Tibial nerve (tissue), 4 donors: ENCODE data around the gene NKAIN4. TPM values are rescaled to one million over a fixed set of nuclear protein-coding genes. Genes with fewer than 3 reads are reported as not detected.

Source experiments
- DNase-seq, 2 donors: peaks; one replicate each; pipeline ENCODE4 v3.0.0-alpha.2; 2019; ENCODE audit warnings: low spot score in 2 of 2
- H3K27ac ChIP-seq, 4 donors: fragments of 200-600 bp; sonication (generic) in 3 of 4; one replicate each; pipeline ENCODE4 v1.5.1; 2017 to 2019; ENCODE audit warnings: mild to moderate bottlenecking in 1 of 4
- H3K27me3 ChIP-seq, 2 donors: fragments of 200-600 bp; sonication (generic) in 1 of 2; one replicate each; pipeline versions ENCODE4 v1.5.1 to v1.6.0; 2017 to 2019
- H3K36me3 ChIP-seq, 3 donors: fragments of 200-600 bp; sonication (generic); one replicate each; pipeline ENCODE4 v1.5.1; 2018 to 2019
- H3K4me1 ChIP-seq, 4 donors: fragments of 200-600 bp; sonication (generic) in 3 of 4; one replicate each; pipeline ENCODE4 v1.5.1; 2017 to 2019
- H3K4me3 ChIP-seq, 4 donors: fragments of 200-600 bp; sonication (generic) in 3 of 4; one replicate each; pipeline ENCODE4 v1.5.1; 2017 to 2019; ENCODE audit warnings: mild to moderate bottlenecking in 1 of 4, moderate library complexity in 1 of 4
- H3K9me3 ChIP-seq, 4 donors: fragments of 200-600 bp; sonication (generic) in 3 of 4; one replicate each; pipeline ENCODE4 v1.5.1; 2017 to 2019
- CTCF ChIP-seq, 5 experiments: fragments of 200-600 bp in 3 of 5; fragments of 450-650 bp in 2 of 5; sonication (generic) in 3 of 5; IDR thresholded peaks; one replicate each; pipeline ENCODE4 v1.5.1; 2016 to 2019; ENCODE audit warnings: antibody characterized with exemption in 5 of 5, mild to moderate bottlenecking in 3 of 5, moderate library complexity in 2 of 5
- EP300 ChIP-seq, 2 donors: sonication (generic); formaldehyde crosslinking; IDR thresholded peaks; one replicate each; pipeline ENCODE4 v1.6.1; 2017; ENCODE audit warnings: antibody characterized with exemption in 2 of 2, mild to moderate bottlenecking in 1 of 2
- POLR2A ChIP-seq, 2 donors: fragments of 450-650 bp; IDR thresholded peaks; one replicate each; pipeline ENCODE4 v1.6.1; 2017; ENCODE audit warnings: antibody characterized with exemption in 2 of 2, mild to moderate bottlenecking in 2 of 2, moderate library complexity in 2 of 2
- WGBS, 2 donors: methylation state at CpG; one replicate each; pipeline ENCODE4 v1.1.5; 2018; 5-methylcytosine and 5-hydroxymethylcytosine counted together
- total RNA-seq, 4 donors: library from RNA; depleted of rRNA; stranded (reverse); fragments of >200 nt; gene quantifications; one replicate each; pipeline ENCODE4 v1.1.0, GENCODE V29; 2016

NKAIN4 gene
- total RNA-seq, 4 donors from 2014 or later: 1.2 to 7.2 (median 3.1) TPM

- Histone ChIP-seq H3K4me3 (no peak overlapping the region), H3K4me1 (peaks cover 0 to 27% (median 2%) of the 10 kb centered on the region in 4 donors), H3K9me3 (no peaks in the 10 kb centered on the region), H3K27me3 (no peaks in the 10 kb centered on the region), H3K27ac (no peak overlapping the region), H3K36me3 (peaks cover 3 to 86% (median 26%) of the 10 kb centered on the region in 3 donors)
- 95 to 98% methylated on average over 22 to 27 of the region's 29 CpGs for WGBS, 2 donors
- TF ChIP-seq EP300 (IDR thresholded peaks at IDR 0.05) (no peak), POLR2A (IDR thresholded peaks at IDR 0.05) (no peak)
- DNase-seq: no peak
These were observed 51.3 kb downstream of the NKAIN4 start for GRCh38 chr20:63202811-63203526.

- Histone ChIP-seq H3K27ac (no peak overlapping the region), H3K4me1 (peaks cover 0 to 32% (median 2%) of the 10 kb centered on the region in 4 donors), H3K4me3 (no peak overlapping the region), H3K9me3 (no peaks in the 10 kb centered on the region), H3K27me3 (no peaks in the 10 kb centered on the region), H3K36me3 (peaks cover 3 to 83% (median 26%) of the 10 kb centered on the region in 3 donors)
- no peak for DNase-seq
- WGBS, 2 donors: 90 to 92% methylated on average over 14 to 17 of the region's 17 CpGs
- no peak for TF ChIP-seq POLR2A (IDR thresholded peaks at IDR 0.05)
- no peak for TF ChIP-seq CTCF (IDR thresholded peaks at IDR 0.05)
- TF ChIP-seq EP300 (IDR thresholded peaks at IDR 0.05): no peak
These were observed 52.2 kb downstream of the NKAIN4 start for GRCh38 chr20:63202021-63202420.

GRCh38 chr20:63198606-63199005 is 55.7 kb downstream of the NKAIN4 start:
- Histone ChIP-seq H3K4me1 (peaks cover 0 to 31% (median 2%) of the 10 kb centered on the region in 4 donors), H3K4me3 (no peak overlapping the region), H3K9me3 (no peaks in the 10 kb centered on the region), H3K27ac (no peak overlapping the region), H3K27me3 (no peaks in the 10 kb centered on the region), H3K36me3 (peaks cover 3 to 78% (median 27%) of the 10 kb centered on the region in 3 donors)
- DNase-seq: no peak
- 57 to 59% methylated on average over 7 of the region's 7 CpGs for WGBS, 2 donors
- TF ChIP-seq CTCF (IDR thresholded peaks at IDR 0.05) (no peak), EP300 (IDR thresholded peaks at IDR 0.05) (no peak), POLR2A (IDR thresholded peaks at IDR 0.05) (no peak)

GRCh38 chr20:63196768-63197470 is 57.3 kb downstream of the NKAIN4 start:
- TF ChIP-seq CTCF (IDR thresholded peaks at IDR 0.05): no peak
- no peak for TF ChIP-seq EP300 (IDR thresholded peaks at IDR 0.05)
- TF ChIP-seq POLR2A (IDR thresholded peaks at IDR 0.05): no peak
- H3K36me3 ChIP-seq: peaks cover under 1 to 61% (median 11%) of the 10 kb centered on the region in 3 donors
- no peaks in the 10 kb centered on the region for H3K27me3 ChIP-seq
- 62 to 70% methylated on average over 9 of the region's 9 CpGs for WGBS, 2 donors
- no peak for DNase-seq
- peaks cover 0 to 31% (median 2%) of the 10 kb centered on the region in 4 donors for H3K4me1 ChIP-seq
- H3K27ac ChIP-seq: no peak overlapping the region
- H3K9me3 ChIP-seq: no peaks in the 10 kb centered on the region
- H3K4me3 ChIP-seq: no peak overlapping the region

- Histone ChIP-seq H3K4me1 (peaks cover 0 to 18% (median 2%) of the 10 kb centered on the region in 4 donors), H3K9me3 (no peaks in the 10 kb centered on the region), H3K27me3 (no peaks in the 10 kb centered on the region), H3K4me3 (no peak overlapping the region), H3K36me3 (peaks cover 0 to 40% (median 8%) of the 10 kb centered on the region in 3 donors), H3K27ac (no peak overlapping the region)
- WGBS, 2 donors: 94% methylated on average over 4 of the region's 4 CpGs
- no peak for DNase-seq
- TF ChIP-seq POLR2A (IDR thresholded peaks at IDR 0.05): no peak
- TF ChIP-seq CTCF (IDR thresholded peaks at IDR 0.05): no peak
- no peak for TF ChIP-seq EP300 (IDR thresholded peaks at IDR 0.05)
These were observed 59.5 kb downstream of the NKAIN4 start for GRCh38 chr20:63194797-63195173.
